Nephron (organoid): ENCODE measurements around the gene ABL1.
"Not testable (repeated sequence)": the region's sequence is repeated elsewhere in the genome, so short reads cannot be mapped to it uniquely, and the experiment has no call there.

Experiments used
- H3K27ac Mint-ChIP-seq, 3 experiments: 2 replicates each; pipeline ENCODE4 v1.8.0; 2020; ENCODE audit warnings: mixed read lengths in 3 of 3, mild to moderate bottlenecking in 2 of 3, moderate library complexity in 1 of 3
- H3K27me3 Mint-ChIP-seq: 2 replicates; pipeline ENCODE4 v1.8.0; 2021; ENCODE audit warnings: low read depth, mild to moderate bottlenecking, moderate library complexity, mixed read lengths
- H3K36me3 Mint-ChIP-seq: 2 replicates; pipeline ENCODE4 v1.8.0; 2020; ENCODE audit warnings: low read depth, mixed read lengths
- H3K4me1 Mint-ChIP-seq: 2 replicates; pipeline ENCODE4 v1.8.0; 2020; ENCODE audit warnings: mixed read lengths
- H3K4me3 Mint-ChIP-seq, 3 experiments: 2 replicates each; pipeline ENCODE4 v1.8.0; 2020; ENCODE audit warnings: mild to moderate bottlenecking in 3 of 3, mixed read lengths in 3 of 3, moderate library complexity in 2 of 3
- H3K9me3 Mint-ChIP-seq: 2 replicates; pipeline ENCODE4 v1.8.0; 2020; ENCODE audit warnings: mixed read lengths
- TF ChIP-seq, protein P1 (sequence below), 3 experiments: fragments of 200-600 bp; sonication (generic); IDR thresholded peaks; one replicate each; pipeline ENCODE4 v1.5.0; 2021; ENCODE audit warnings: antibody characterized with exemption in 3 of 3; ENCODE audit not compliant: unreplicated experiment in 3 of 3

ABL1 gene

DNA sequence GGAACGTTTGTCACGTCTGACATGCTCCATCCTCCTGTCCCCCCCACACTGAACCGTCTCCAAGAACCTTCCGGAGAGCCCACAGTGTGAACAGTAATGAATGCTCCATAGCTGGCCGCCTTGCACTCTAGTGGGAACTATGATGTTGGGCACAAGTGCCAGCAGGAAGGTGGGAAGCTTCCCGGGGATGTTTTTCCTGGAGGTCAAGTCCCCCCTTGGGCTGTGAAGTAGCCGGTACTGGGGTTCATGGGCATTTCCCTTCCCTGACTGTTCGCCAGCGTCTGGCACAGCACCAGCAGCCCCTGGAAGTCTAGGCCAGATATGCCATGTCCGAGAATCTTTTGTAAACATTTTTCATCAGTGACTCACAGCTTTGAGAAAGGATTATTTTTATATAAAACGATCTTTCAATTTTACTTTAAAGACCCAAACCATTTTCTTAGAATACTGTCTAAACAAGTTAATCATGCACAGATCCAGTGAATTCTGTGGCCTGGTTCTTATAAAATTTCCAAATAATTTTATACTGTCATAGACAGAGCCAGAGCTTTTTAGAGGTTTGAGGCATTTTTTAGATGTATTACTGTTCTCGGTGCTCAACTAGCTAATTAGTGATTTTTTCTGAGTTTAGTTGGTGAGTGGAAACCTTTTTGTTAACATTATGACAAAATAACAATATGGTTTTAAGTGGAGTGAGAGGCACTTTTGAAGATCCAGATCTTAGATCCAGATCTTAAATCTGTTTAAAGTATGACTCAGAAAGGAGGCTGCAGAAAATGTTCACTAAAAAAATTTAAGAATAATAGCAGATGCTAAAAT lies 11.6 kb downstream of the ABL1 start:
- no peaks in the 10 kb centered on the region for H3K27me3 Mint-ChIP-seq
- peak overlapping the region in 2 of 3 experiments; percentile 17 to 69 for H3K4me3 Mint-ChIP-seq
- TF ChIP-seq, protein P1, sequence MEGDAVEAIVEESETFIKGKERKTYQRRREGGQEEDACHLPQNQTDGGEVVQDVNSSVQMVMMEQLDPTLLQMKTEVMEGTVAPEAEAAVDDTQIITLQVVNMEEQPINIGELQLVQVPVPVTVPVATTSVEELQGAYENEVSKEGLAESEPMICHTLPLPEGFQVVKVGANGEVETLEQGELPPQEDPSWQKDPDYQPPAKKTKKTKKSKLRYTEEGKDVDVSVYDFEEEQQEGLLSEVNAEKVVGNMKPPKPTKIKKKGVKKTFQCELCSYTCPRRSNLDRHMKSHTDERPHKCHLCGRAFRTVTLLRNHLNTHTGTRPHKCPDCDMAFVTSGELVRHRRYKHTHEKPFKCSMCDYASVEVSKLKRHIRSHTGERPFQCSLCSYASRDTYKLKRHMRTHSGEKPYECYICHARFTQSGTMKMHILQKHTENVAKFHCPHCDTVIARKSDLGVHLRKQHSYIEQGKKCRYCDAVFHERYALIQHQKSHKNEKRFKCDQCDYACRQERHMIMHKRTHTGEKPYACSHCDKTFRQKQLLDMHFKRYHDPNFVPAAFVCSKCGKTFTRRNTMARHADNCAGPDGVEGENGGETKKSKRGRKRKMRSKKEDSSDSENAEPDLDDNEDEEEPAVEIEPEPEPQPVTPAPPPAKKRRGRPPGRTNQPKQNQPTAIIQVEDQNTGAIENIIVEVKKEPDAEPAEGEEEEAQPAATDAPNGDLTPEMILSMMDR (IDR thresholded peaks at IDR 0.05; ENCODE audit: unreplicated experiment in 3 of 3) = no peak
- H3K27ac Mint-ChIP-seq = peak overlapping the region; percentile 95 to 98 (median 95)
- H3K4me1 Mint-ChIP-seq = peaks cover 70% of the 10 kb centered on the region
- no peaks in the 10 kb centered on the region for H3K9me3 Mint-ChIP-seq
- H3K36me3 Mint-ChIP-seq = peaks cover 27% of the 10 kb centered on the region

DNA sequence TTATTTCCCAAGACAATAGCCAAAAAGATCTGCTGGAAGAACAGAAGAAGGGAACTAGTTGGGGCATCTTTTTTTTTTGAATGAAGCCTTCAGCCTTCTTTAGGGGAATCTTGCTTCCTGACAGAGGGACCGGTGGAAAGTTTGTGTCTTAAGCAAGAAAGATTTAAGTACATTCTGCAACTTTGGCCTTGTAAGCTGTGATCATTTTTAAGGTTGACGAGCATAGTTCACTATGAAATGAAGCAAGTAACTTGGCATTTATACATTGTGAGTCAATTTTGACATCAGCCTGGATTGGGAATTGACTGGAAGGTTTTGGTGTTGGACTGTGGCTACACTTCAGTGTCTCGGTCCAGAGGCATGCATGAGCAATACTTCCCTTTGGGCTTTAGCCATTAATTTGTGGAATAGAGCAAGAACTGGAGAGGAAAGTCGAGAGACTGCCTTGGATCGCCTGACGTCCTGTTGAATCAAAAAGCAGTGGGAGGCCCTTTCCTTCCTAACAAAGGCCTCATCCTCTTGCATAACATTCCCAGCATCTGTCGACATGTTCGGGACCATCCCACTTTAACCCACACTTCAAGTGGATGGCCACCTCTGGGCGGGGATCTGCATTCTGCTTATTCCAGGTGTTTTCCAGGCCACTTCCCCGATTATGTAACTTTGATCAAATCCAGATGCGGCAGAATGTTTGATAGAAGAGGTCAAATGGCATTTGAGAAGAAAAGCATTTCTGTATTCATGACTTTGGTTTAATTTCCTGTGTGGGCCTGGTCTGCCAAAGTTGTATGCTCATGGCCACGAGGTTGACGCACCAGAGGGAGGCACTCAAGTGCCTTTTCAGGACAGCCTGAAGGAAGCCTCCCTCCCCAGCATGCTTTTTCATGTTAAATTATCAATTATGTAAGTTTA lies 12.5 kb downstream of the ABL1 start:
- Mint-ChIP-seq H3K4me3 (peak overlapping the region in 2 of 3 experiments; percentile 28 to 52), H3K27ac (peak overlapping the region; percentile 95 to 98 (median 95)), H3K9me3 (no peaks in the 10 kb centered on the region), H3K36me3 (peaks cover 29% of the 10 kb centered on the region), H3K4me1 (peaks cover 63% of the 10 kb centered on the region), H3K27me3 (no peaks in the 10 kb centered on the region)
- TF ChIP-seq, protein P1 (IDR thresholded peaks at IDR 0.05; ENCODE audit: unreplicated experiment in 3 of 3) = no peak

DNA sequence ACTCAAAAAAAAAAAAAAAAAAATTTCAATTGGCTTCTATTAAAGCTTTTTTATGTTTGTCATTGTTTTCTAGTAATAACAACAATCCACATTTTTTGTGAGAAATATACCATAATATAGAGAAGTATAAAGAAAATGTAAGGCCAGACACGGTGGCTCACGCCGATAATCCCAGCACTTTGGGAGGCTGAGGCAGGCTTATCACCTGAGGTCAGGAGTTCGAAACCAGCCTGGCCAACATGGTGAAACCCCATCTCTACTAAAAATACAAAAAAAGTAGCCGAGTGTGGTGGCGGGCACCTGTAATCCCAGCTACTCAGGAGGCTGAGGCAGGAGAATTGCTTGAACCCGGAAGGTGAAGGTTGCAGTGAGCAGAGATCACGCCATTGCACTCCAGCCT lies 13.5 kb downstream of the ABL1 start:
- H3K27me3 Mint-ChIP-seq, H3K9me3 Mint-ChIP-seq, H3K4me3 Mint-ChIP-seq, H3K27ac Mint-ChIP-seq: not testable (repeated sequence)
- peaks cover 57% of the 10 kb centered on the region for H3K4me1 Mint-ChIP-seq
- H3K36me3 Mint-ChIP-seq = peaks cover 33% of the 10 kb centered on the region

DNA sequence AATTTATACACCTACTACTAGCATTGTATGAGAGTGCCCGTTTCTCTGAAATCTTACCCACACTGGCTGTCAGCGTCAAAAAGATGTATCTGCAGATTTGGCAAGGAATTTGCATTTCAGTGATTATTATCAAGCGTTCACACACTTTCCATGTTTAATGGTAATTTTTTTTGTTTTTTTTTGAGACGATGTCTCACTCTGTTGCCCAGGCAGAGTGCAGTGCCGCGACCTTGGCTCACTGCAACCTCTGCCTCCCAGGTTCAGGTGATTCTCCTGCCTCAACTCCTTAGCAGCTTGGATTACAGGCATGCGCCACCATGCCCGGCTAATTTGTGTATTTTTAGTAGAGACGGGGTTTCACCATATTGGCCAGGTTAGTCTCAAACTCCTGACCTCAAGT lies 14.3 kb downstream of the ABL1 start:
- Mint-ChIP-seq H3K9me3 (no peaks in the 10 kb centered on the region), H3K27ac (peak overlapping the region in 2 of 3 experiments; percentile 67 to 68), H3K36me3 (peaks cover 36% of the 10 kb centered on the region), H3K4me3 (no peak overlapping the region), H3K27me3 (no peaks in the 10 kb centered on the region), H3K4me1 (peaks cover 48% of the 10 kb centered on the region)
- TF ChIP-seq, protein P1 (IDR thresholded peaks at IDR 0.05; ENCODE audit: unreplicated experiment in 3 of 3) = no peak

DNA sequence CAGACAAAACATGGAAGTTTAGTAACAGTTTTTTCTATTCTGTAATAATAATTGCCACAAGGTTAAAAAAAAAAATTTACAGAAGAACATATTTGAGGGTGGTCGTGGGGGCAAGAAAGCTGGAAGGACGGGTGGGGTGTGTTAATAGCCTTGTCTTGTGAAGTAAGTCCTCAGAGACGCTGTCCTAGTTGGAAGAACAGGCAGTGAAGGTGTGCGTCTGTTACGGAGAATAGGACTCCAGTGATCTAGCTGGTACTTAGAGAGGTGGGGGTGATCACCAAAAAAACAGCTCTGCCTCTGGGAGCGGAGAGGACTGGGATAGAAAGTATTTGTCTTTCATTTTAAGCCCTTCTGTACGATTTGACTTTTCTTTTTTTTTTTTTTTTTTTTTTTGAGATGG lies 17.7 kb downstream of the ABL1 start:
- Mint-ChIP-seq H3K4me1 (peaks cover 24% of the 10 kb centered on the region), H3K27ac (peak overlapping the region in 2 of 3 experiments; percentile 53 to 59), H3K36me3 (peaks cover 53% of the 10 kb centered on the region), H3K4me3 (no peak overlapping the region), H3K9me3 (no peaks in the 10 kb centered on the region), H3K27me3 (no peaks in the 10 kb centered on the region)
- TF ChIP-seq, protein P1 (IDR thresholded peaks at IDR 0.05; ENCODE audit: unreplicated experiment in 3 of 3) = no peak

DNA sequence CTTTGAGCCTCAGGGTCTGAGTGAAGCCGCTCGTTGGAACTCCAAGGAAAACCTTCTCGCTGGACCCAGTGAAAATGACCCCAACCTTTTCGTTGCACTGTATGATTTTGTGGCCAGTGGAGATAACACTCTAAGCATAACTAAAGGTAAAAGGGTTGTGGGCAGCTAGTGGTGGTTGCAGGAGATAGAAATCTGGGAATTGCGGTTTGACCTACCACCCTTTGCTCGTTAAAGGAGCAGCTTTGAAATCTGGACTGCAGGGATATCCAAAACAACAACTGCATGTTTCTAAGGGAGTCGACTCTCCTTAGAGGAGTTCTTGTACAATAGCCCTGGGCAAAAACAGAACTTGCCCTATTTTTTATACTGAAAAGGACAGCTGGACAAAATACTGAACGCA lies 19.0 kb downstream of the ABL1 start:
- Mint-ChIP-seq H3K9me3 (no peaks in the 10 kb centered on the region), H3K36me3 (peaks cover 65% of the 10 kb centered on the region)

More for the DNA sequence above, 19.0 kb downstream of the ABL1 start:
- Mint-ChIP-seq H3K27ac (no peak overlapping the region), H3K4me1 (peaks cover 32% of the 10 kb centered on the region), H3K4me3 (no peak overlapping the region), H3K27me3 (no peaks in the 10 kb centered on the region)
- TF ChIP-seq, protein P1 (IDR thresholded peaks at IDR 0.05; ENCODE audit: unreplicated experiment in 3 of 3) = no peak
